Glomerular visceral epithelial cell (primary cell): ENCODE results near the gene CFAP157.

Experiments used
- DNase-seq: peaks from one replicate; pipeline ENCODE4 v3.0.0-alpha.2; 2016; ENCODE audit errors: extremely low spot score

Gene CFAP157

GRCh38 chr9:127762111-127762676 is 55.4 kb downstream of the CFAP157 start:
- no peak for DNase-seq

- DNase-seq = no peak
Observed at GRCh38 chr9:127763918-127764384, 57.2 kb downstream of the CFAP157 start.

GRCh38 chr9:127765418-127765817 is 58.6 kb downstream of the CFAP157 start:
- no peak for DNase-seq
